HTERT RPE-1 (cell line): ENCODE data around the gene PCMT1.
"Not testable (repeated sequence)": the region's sequence is repeated elsewhere in the genome, so short reads cannot be mapped to it uniquely, and the experiment has no call there.

Source experiments
- in situ Hi-C: fragments of 300-500 bp; cut with MboI; formaldehyde crosslinking; loops from 4 replicates; pipeline ENCODE4 v1.14.3; 2020; ENCODE audit warnings: low sequenced_read_pairs

PCMT1 gene

GRCh38 chr6:149749082-149749593 is 403 bp upstream of the PCMT1 start:
- in situ Hi-C loops, result not testable (repeated sequence)

DNA sequence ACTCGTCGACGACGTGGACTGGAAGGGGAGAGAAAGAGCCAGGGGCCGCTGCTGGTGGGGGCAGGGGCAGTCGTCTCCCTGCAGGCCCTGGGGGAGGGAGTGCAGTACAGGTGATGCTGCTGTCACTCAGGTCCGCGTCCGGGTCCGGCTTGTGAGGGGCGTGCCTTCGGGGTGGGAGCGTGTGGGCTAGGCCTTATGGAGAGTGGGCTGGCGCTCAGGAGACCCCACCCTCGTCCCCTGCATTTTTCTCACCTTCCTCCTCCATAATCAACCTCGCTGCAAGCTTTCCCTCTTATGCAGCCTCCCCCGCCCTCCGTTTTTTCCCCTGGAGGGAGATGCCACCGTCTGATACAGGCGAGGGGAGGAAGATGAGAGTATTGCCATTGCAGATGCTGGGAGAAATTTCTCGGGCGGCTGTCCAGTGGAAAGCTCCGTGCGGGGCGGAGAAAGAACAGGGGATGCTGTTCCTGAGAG is 632 bp downstream of the PCMT1 start:
- in situ Hi-C loops, result no loop called here

DNA sequence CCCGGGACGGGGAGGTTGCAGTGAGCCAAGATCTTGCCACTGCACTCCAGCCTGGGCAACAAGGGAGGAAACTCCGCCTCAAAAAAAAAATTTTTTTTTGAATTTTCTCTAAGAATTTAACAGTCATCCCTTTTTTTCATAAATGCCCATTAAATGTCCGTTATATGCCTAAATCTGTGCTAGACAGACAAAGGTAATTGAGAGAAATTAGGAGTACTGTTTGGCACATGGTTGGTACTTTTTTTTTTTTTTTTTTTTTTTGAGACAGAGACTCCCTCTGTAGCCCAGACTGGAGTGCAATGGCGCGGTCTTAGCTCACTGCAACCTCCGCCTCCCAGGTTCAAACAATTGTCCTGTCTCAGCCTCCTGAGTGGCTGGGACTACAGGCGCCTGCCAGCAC is 1.7 kb downstream of the PCMT1 start:
- in situ Hi-C loops, result no loop called here

DNA sequence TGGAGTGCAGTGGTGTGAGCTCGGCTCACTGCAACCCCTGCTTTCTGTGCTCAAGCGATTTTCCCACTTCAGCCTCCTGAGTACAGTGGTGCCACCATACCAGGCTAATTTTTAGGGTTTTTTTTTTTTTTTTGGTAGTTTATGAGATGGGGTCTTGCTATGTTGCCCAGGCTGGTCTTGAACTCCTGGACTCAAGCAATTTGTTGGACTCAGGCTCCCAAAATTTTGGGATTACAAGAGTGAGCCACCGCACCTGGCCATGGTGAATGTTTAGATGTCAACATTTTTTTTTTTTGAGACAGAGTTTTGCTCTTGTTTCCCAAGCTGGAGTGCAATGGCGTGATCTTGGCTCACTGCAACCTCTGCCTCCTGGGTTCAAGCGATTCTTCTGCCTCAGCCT is 2.4 kb downstream of the PCMT1 start:
- in situ Hi-C loops, result not testable (repeated sequence)

GRCh38 chr6:149752600-149753373 is 3.2 kb downstream of the PCMT1 start:
- in situ Hi-C loops, result no loop called here

GRCh38 chr6:149753374-149753637 is 3.8 kb downstream of the PCMT1 start:
- in situ Hi-C loops, result not testable (repeated sequence)

- in situ Hi-C loops, result no loop called here
These were observed 5.0 kb downstream of the PCMT1 start for GRCh38 chr6:149754548-149754947.

DNA sequence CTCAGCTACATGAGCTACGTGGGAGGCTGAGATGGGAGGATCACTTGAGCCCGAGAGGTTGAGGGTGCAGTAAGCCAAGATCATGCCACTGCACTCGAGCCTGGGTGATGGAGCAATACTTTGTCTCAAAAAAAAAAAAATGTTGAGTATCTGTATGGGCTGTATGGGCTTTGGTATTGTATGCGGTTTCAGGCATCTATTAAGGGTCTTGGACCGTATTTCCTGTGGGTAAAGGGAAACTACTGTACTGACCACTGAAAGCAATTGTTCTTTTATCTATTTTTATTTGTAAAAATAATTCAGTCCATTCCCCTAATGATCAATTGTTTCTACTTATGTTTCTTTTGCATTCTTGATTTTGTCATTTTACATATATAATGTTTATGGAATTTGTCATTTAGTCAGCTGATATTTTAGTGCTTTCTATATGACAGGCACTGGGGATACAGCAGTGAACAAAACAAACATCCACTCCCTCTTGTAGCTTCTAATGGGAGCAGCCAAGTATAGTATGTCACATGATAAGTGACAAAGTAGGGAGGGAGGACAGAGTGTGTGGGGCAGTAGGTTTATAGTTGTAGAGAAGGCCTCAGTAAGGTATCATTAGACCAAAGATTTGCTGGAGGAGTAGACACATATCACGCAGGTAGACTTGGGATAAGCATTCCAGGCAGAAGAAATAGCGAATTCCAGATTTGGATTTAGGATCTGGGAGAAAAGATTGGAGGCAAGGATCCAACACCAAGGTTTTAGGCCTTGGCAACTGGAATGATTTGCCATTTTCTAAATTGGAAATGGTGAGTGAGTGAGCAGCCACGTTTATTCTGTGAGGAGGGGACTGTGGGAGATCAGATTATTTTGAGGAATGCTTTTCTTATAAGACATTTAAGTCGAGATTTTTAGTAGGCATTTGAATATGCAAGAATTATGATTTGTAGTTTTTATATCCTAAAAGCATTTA is 6.0 kb downstream of the PCMT1 start:
- in situ Hi-C loops, result no loop called here

- in situ Hi-C loops, result no loop called here
These were observed 6.7 kb downstream of the PCMT1 start for GRCh38 chr6:149756261-149756636.

- in situ Hi-C loops, result no loop called here
These were observed 11.9 kb downstream of the PCMT1 start for GRCh38 chr6:149761438-149761837.

DNA sequence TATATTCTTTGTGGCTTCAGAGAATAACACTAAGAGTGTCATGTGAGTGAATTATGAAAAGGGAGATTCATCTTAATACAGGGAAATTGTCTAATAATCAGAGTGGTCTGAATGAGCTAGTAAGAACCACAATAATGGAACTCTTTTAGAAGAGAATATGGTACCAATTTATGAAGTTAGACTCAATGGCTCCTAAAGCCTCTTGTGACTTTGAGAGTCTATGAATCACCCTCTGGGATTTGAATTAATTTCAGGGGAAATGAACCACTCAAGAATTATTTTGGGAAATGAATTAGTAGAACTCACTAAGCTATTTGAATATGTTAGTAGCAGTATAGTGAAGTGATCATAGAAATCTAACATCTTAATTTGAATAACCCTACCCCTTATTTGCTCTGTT is 14.3 kb downstream of the PCMT1 start:
- in situ Hi-C loops, result no loop called here

GRCh38 chr6:149766156-149766769 is 16.7 kb downstream of the PCMT1 start:
- in situ Hi-C loops, result no loop called here

GRCh38 chr6:149769676-149770075 is 20.1 kb downstream of the PCMT1 start:
- in situ Hi-C loops, result no loop called here

GRCh38 chr6:149771185-149771584 is 21.6 kb downstream of the PCMT1 start:
- in situ Hi-C loops, result no loop called here

GRCh38 chr6:149771925-149772324 is 22.4 kb downstream of the PCMT1 start:
- in situ Hi-C loops, result no loop called here

DNA sequence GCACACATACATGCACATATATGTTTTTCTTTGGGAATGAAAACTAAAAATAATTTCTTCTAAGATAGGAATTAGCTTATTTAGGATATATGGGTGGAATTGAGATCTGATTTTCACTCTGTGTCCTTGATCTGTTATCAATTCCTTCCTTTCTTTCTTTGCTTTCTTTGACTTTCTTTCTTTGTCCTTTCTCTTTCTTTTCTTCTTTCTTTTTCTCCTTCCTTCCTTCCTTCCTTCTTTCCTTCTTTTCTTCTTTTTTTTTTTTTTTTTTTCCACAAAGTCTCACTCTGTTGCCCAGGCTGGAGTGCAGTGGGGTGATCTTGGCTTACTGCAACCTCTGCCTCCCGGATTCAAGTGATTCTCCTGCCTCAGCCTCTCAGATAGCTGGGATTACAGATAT is 28.1 kb downstream of the PCMT1 start:
- in situ Hi-C loops, result no loop called here

GRCh38 chr6:149779644-149779963 is 30.1 kb downstream of the PCMT1 start:
- in situ Hi-C loops, result no loop called here

- in situ Hi-C loops, result no loop called here
These were observed 32.2 kb downstream of the PCMT1 start for GRCh38 chr6:149781715-149782114.

- in situ Hi-C loops, result no loop called here
These were observed 32.8 kb downstream of the PCMT1 start for GRCh38 chr6:149782337-149782736.

GRCh38 chr6:149783551-149783950 is 34.0 kb downstream of the PCMT1 start:
- in situ Hi-C loops, result no loop called here

- in situ Hi-C loops, result no loop called here
These were observed 56.6 kb downstream of the PCMT1 start for GRCh38 chr6:149806127-149806526.

GRCh38 chr6:149809798-149810197 is 60.3 kb downstream of the PCMT1 start:
- in situ Hi-C loops, result no loop called here
